Measurements from ENCODE around the gene GFI1B.
A peak's percentile ranks its signal among the peaks of the same experiment; 100 is the strongest.

GFI1B gene

GRCh38 chr9:133029994-133030316 lies 51.5 kb downstream of the GFI1B start (continued):
- TF ChIP-seq ZNF610 (tag by site-specific recombination; IDR thresholded peaks at IDR 0.05; ENCODE audit: borderline replicate concordance) (no peak), ZNF548 (tag by site-specific recombination; IDR thresholded peaks at IDR 0.05) (no peak), ZNF394 (tag by site-specific recombination; IDR thresholded peaks at IDR 0.05; ENCODE audit: borderline replicate concordance) (no peak), ZBTB1 (tag by site-specific recombination; IDR thresholded peaks at IDR 0.05) (no peak), ZBTB49 (tag by site-specific recombination; IDR thresholded peaks at IDR 0.05; ENCODE audit: low read depth) (no peak), ZNF292 (tag by site-specific recombination; IDR thresholded peaks at IDR 0.05; ENCODE audit: borderline replicate concordance, low read depth) (no peak), ZXDB (tag by site-specific recombination; IDR thresholded peaks at IDR 0.05) (no peak), ZNF398 (tag by site-specific recombination; IDR thresholded peaks at IDR 0.05) (no peak)

GRCh38 chr9:133030317-133031129 lies 52.0 kb downstream of the GFI1B start, which contains the start of gene GTF3C5:
TSS of gene GTF3C5 (plus strand) at chr9:133030997. CDS start at chr9:133031012, 15 bp downstream.
- H3K4me1 ChIP-seq (ENCODE audit: control insufficient read depth, insufficient read depth, low read length) = no peaks in the 10 kb centered on the region
- POLR2A ChIA-PET = interaction anchor here (0.6 to 2.1 kb wide), 50 partner anchors 9 to 993 kb away, joined by 3 to 26 read pairs (median 5); partner anchors contain the start of genes CACFD1, DDX31, GFI1B and GTF3C4
- CTCF ChIA-PET = interaction anchor here (0.6 to 5.2 kb wide), 16 partner anchors 8 to 608 kb away, joined by 3 to 78 read pairs (median 4); no protein-coding TSS in a partner anchor
- peak within 1 kb of the TSS; percentile 75 for H3K4me3 ChIP-seq (ENCODE audit: low read depth, low read length)
- no peaks in the 10 kb centered on the region for H3K9me3 ChIP-seq (ENCODE audit: control insufficient read depth, insufficient read depth, low read depth, low read length)
- H3K36me3 ChIP-seq (ENCODE audit: control insufficient read depth in 2 of 2, insufficient read depth in 1 of 2, low read length in 2 of 2) = peaks cover 0 to 23% of the 10 kb centered on the region in 2 experiments; a peak in 1 of 3 replicates
- peak within 1 kb of the TSS; percentile 35; the same call in 1 of the 2 replicates for H3K27ac ChIP-seq (ENCODE audit: extremely low read depth, low read depth, low read length)
- TF ChIP-seq SP7 (tag by site-specific recombination; IDR thresholded peaks at IDR 0.05) (peak; percentile 90), ZNF843 (tag by site-specific recombination; IDR thresholded peaks at IDR 0.05) (peak; percentile 81; the same call in 1 of the 2 replicates), MYNN (tag by site-specific recombination; IDR thresholded peaks at IDR 0.05; ENCODE audit: borderline replicate concordance) (peak; percentile 78), ZNF549 (tag by site-specific recombination; IDR thresholded peaks at IDR 0.05) (no peak), ZBTB1 (tag by site-specific recombination; IDR thresholded peaks at IDR 0.05) (peak; percentile 80), ZNF701 (tag by site-specific recombination; IDR thresholded peaks at IDR 0.05) (no peak), KLF8 (tag by site-specific recombination; IDR thresholded peaks at IDR 0.05) (peak; percentile 99), ZNF629 (tag by site-specific recombination; IDR thresholded peaks at IDR 0.05) (peak; percentile 86), ZNF610 (tag by site-specific recombination; IDR thresholded peaks at IDR 0.05; ENCODE audit: borderline replicate concordance) (peak; percentile 81), ZNF654 (tag by site-specific recombination; IDR thresholded peaks at IDR 0.05; ENCODE audit: low read depth) (no peak), ZNF18 (tag by site-specific recombination; IDR thresholded peaks at IDR 0.05) (peak; percentile 33; the same call in 1 of the 2 replicates), ZNF335 (tag by site-specific recombination; conservative IDR thresholded peaks at IDR 0.05) (peak; percentile 99), ZNF148 (tag by site-specific recombination; IDR thresholded peaks at IDR 0.05; ENCODE audit: borderline replicate concordance) (peak; percentile 97), ZBTB21 (tag by site-specific recombination; IDR thresholded peaks at IDR 0.05) (peak; percentile 64), TRIM28 (IDR thresholded peaks at IDR 0.05; ENCODE audit: borderline replicate concordance, low read length) (no peak), AEBP2 (tag by site-specific recombination; IDR thresholded peaks at IDR 0.05; ENCODE audit: borderline replicate concordance) (peak; percentile 73; the same call in 1 of the 2 replicates), ZIC2 (tag by site-specific recombination; IDR thresholded peaks at IDR 0.05) (peak; percentile 37; the same call in 1 of the 2 replicates), ZNF621 (tag by site-specific recombination; IDR thresholded peaks at IDR 0.05) (no peak), HOXA7 (CRISPR knock-in tag; IDR thresholded peaks at IDR 0.05; ENCODE audit: borderline replicate concordance) (no peak), ZNF658 (tag by site-specific recombination; IDR thresholded peaks at IDR 0.05) (no peak)
